ENCODE data around the gene PKIG. TPM values are rescaled to one million over a fixed set of nuclear protein-coding genes. Genes with fewer than 3 reads are reported as not detected.

PKIG gene
- total and polyA plus RNA-seq, 2 of the 8 experiments (the other 6 are each of a cell fraction or from before 2014, with no cell fraction given), result 26.7 to 34.3 TPM

DNA sequence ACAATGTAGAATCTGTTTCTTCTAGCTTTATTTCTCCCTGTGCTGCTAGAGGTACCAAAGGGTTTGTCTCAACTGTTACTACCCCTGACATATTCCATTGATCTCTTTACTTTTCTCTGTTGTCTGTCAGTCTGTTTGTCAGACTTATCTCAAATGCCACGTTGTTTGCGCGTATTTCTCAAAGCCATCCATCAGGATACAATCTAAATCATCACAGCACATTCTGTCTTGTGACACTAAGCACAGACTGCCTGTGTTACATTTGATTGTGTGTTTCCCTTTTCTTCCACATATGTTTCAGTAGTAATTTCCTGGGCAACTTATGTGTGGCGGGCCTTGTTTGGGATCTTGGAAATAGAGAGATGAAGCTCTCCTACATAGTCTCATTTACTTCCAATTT lies 30.3 kb upstream of the PKIG start:
- 93% methylated on average over 4 of the region's 4 CpGs; no CpG with 5 or more reads in 1 of the 2 experiments for WGBS, 2 experiments (ENCODE audit: extremely low coverage in 1 of 2, insufficient coverage in 1 of 2, insufficient read length in 1 of 2, insufficient replicate concordance in 2 of 2, low coverage in 1 of 2, low lambda C conversion rate in 2 of 2, missing lambda C conversion rate in 1 of 2)
- no peaks in the 10 kb centered on the region for H3K79me2 ChIP-seq (ENCODE audit: control insufficient read depth in 1 of 2, insufficient read depth in 2 of 2, low read length in 2 of 2)
- TF ChIP-seq, protein P1, sequence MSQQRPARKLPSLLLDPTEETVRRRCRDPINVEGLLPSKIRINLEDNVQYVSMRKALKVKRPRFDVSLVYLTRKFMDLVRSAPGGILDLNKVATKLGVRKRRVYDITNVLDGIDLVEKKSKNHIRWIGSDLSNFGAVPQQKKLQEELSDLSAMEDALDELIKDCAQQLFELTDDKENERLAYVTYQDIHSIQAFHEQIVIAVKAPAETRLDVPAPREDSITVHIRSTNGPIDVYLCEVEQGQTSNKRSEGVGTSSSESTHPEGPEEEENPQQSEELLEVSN (IDR thresholded peaks at IDR 0.05), result no peak
- TF ChIP-seq CREB1 (IDR thresholded peaks at IDR 0.05), result no peak
- TF ChIP-seq POLR2A (IDR thresholded peaks at IDR 0.05; ENCODE audit: control extremely low read depth in 1 of 2, low read depth in 2 of 2, low read length in 2 of 2), result no peak
- TF ChIP-seq EZH2 (IDR thresholded peaks at IDR 0.05; ENCODE audit: low read depth, low read length, severe bottlenecking), result no peak
- no peak for TF ChIP-seq KDM1A (IDR thresholded peaks at IDR 0.05; ENCODE audit: borderline replicate concordance, low read length)
- TF ChIP-seq SAP30 (IDR thresholded peaks at IDR 0.05; ENCODE audit: insufficient read depth, insufficient replicate concordance, low read length), result no peak
- TF ChIP-seq BACH1 (IDR thresholded peaks at IDR 0.05; ENCODE audit: low read length), result no peak
- TF ChIP-seq TCF12 (IDR thresholded peaks at IDR 0.05; ENCODE audit: low read depth, low read length), result no peak
- TF ChIP-seq CTBP2 (IDR thresholded peaks at IDR 0.05; ENCODE audit: borderline replicate concordance, insufficient read depth, insufficient read length, low read length), result no peak
- no peak for TF ChIP-seq RFX5 (IDR thresholded peaks at IDR 0.05; ENCODE audit: borderline replicate concordance, low read depth, low read length)
- no peak for TF ChIP-seq SIRT6 (IDR thresholded peaks at IDR 0.05; ENCODE audit: low read length)
- TF ChIP-seq CBX5 (IDR thresholded peaks at IDR 0.05; ENCODE audit: low read depth, low read length), result no peak
- TF ChIP-seq CEBPB (IDR thresholded peaks at IDR 0.05; ENCODE audit: low read depth, low read length), result no peak
- TF ChIP-seq YY1 (IDR thresholded peaks at IDR 0.05; ENCODE audit: low read depth, low read length), result no peak

More for the DNA sequence above, 30.3 kb upstream of the PKIG start:
- Histone ChIP-seq H2BK20ac (ENCODE audit: low read length) (no peak overlapping the region), H3K27me3 (replicated peaks in 1 of 4; ENCODE audit: control insufficient read depth in 3 of 4, extremely low read depth in 1 of 4, insufficient read depth in 3 of 4, low read length in 3 of 4) (no peaks in the 10 kb centered on the region), H3K36me3 (ENCODE audit: control insufficient read depth in 2 of 4, insufficient read depth in 4 of 4, low read length in 3 of 4) (no peaks in the 10 kb centered on the region), H2BK5ac (ENCODE audit: low read depth, low read length) (no peak overlapping the region), H3K56ac (replicated peaks; ENCODE audit: insufficient read length, low read depth, low read length) (no peak overlapping the region), H3K4ac (replicated peaks; ENCODE audit: insufficient read length, low read depth, low read length) (no peak overlapping the region), H3K4me3 (ENCODE audit: extremely low read depth in 1 of 4, insufficient read depth in 2 of 4, low read depth in 3 of 4, low read length in 4 of 4) (no peak overlapping the region), H2AK5ac (ENCODE audit: low read depth, low read length) (no peak overlapping the region), H4K5ac (ENCODE audit: insufficient read length, low read depth, low read length) (no peak overlapping the region), H3K23me2 (ENCODE audit: low read depth, low read length) (no peaks in the 10 kb centered on the region), H3K4me2 (ENCODE audit: insufficient read depth in 1 of 2, low read depth in 2 of 2, low read length in 2 of 2) (no peak overlapping the region), H3K14ac (ENCODE audit: insufficient read length) (no peak overlapping the region), H2AFZ (ENCODE audit: low read length) (no peak overlapping the region), H2BK120ac (replicated peaks; ENCODE audit: low read depth, low read length) (no peak overlapping the region), H3K27ac (ENCODE audit: low read depth, low read length) (no peak overlapping the region), H3K4me1 (replicated peaks in 1 of 4; ENCODE audit: control insufficient read depth in 3 of 4, insufficient read depth in 4 of 4, low read length in 3 of 4) (no peaks in the 10 kb centered on the region), H4K20me1 (replicated peaks in 1 of 2; ENCODE audit: control insufficient read depth in 1 of 2, insufficient read depth in 2 of 2, low read length in 2 of 2) (peaks cover 2 to 3% of the 10 kb centered on the region in 2 experiments), H3K9me3 (ENCODE audit: insufficient read depth in 2 of 2, low read depth in 1 of 2, low read length in 1 of 2) (no peaks in the 10 kb centered on the region), H3K9ac (replicated peaks in 1 of 4; ENCODE audit: extremely low read depth in 1 of 4, low read depth in 3 of 4, low read length in 3 of 4) (no peak overlapping the region), H4K91ac (replicated peaks; ENCODE audit: insufficient read length, low read length) (no peak overlapping the region), H3K79me1 (ENCODE audit: low read depth, low read length) (peaks cover 2% of the 10 kb centered on the region), H3K18ac (ENCODE audit: extremely low read depth, low read length) (no peak overlapping the region), H4K8ac (ENCODE audit: extremely low read depth, insufficient read depth, low read length) (no peak overlapping the region), H2BK15ac (ENCODE audit: low read length) (no peak overlapping the region), H3K23ac (ENCODE audit: insufficient read length) (no peak overlapping the region), H2BK12ac (ENCODE audit: low read depth, low read length) (no peak overlapping the region)
- ChIA-PET CTCF (ENCODE audit: partially characterized antibody) (no interaction called here), POLR2A (ENCODE audit: partially characterized antibody) (no interaction called here)
- DNase-seq (ENCODE audit: low read depth in 1 of 2, low spot score in 2 of 2) (no peak), FAIRE-seq (no peak)
